ENCODE results near the gene BRD7.

GRCh38 chr16:50279504-50279865 lies 89.3 kb downstream of the BRD7 start:
- TF ChIP-seq POLR2A (IDR thresholded peaks at IDR 0.05; ENCODE audit: low read depth, low read length) (no peak), CTCF (conservative IDR thresholded peaks at IDR 0.05; ENCODE audit: low read depth, low read length) (no peak)
- TF ChIP-seq, protein P1, sequence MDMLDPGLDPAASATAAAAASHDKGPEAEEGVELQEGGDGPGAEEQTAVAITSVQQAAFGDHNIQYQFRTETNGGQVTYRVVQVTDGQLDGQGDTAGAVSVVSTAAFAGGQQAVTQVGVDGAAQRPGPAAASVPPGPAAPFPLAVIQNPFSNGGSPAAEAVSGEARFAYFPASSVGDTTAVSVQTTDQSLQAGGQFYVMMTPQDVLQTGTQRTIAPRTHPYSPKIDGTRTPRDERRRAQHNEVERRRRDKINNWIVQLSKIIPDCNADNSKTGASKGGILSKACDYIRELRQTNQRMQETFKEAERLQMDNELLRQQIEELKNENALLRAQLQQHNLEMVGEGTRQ (IDR thresholded peaks at IDR 0.05; ENCODE audit: low read depth, low read length) = no peak

Data from IMR-90 (cell line).